A673 (cell line): ENCODE measurements around the gene JARID2.

ENCODE experiments used
- EZH2 ChIP-seq: fragments of 200-600 bp; sonication (generic); IDR thresholded peaks from 2 replicates; pipeline ENCODE4 v1.6.1; 2017; ENCODE audit warnings: borderline replicate concordance, low read depth, mild to moderate bottlenecking, mixed read lengths, antibody characterized with exemption, low read length; ENCODE audit not compliant: poor library complexity, severe bottlenecking
- TF ChIP-seq, protein P1 (sequence below): fragments of 300-800, 200-600 bp; sonication (generic); conservative IDR thresholded peaks from 2 replicates; pipeline ENCODE4 v1.5.1; 2017; ENCODE audit warnings: low read depth, mild to moderate bottlenecking, antibody characterized with exemption, low read length, moderate library complexity, mixed read lengths

- TF ChIP-seq, protein P1, sequence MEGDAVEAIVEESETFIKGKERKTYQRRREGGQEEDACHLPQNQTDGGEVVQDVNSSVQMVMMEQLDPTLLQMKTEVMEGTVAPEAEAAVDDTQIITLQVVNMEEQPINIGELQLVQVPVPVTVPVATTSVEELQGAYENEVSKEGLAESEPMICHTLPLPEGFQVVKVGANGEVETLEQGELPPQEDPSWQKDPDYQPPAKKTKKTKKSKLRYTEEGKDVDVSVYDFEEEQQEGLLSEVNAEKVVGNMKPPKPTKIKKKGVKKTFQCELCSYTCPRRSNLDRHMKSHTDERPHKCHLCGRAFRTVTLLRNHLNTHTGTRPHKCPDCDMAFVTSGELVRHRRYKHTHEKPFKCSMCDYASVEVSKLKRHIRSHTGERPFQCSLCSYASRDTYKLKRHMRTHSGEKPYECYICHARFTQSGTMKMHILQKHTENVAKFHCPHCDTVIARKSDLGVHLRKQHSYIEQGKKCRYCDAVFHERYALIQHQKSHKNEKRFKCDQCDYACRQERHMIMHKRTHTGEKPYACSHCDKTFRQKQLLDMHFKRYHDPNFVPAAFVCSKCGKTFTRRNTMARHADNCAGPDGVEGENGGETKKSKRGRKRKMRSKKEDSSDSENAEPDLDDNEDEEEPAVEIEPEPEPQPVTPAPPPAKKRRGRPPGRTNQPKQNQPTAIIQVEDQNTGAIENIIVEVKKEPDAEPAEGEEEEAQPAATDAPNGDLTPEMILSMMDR, result no peak
- no peak for TF ChIP-seq EZH2
Measured at GRCh38 chr6:15292721-15293302, 46.9 kb downstream of the JARID2 start.
